DOHH2 (cell line): ENCODE results near the gene MT1F.

Experiments
- H3F3A ChIP-seq: fragments of 200-600 bp; sonication (generic), shearing (Covaris generic); 2 replicates; pipeline ENCODE4 v1.6.0; 2016; ENCODE audit warnings: antibody characterized with exemption, mild to moderate bottlenecking; ENCODE audit not compliant: control insufficient read depth, insufficient read depth
- H3K27ac ChIP-seq: fragments of 200-600 bp; sonication (generic); 2 replicates; pipeline ENCODE4 v1.5.1; 2014; ENCODE audit warnings: low read depth, mild to moderate bottlenecking, low read length, moderate library complexity
- H3K27me3 ChIP-seq: fragments of 200-600 bp; sonication (generic); 2 replicates; pipeline ENCODE4 v1.6.1; 2014; ENCODE audit warnings: mild to moderate bottlenecking, low read length, mixed read lengths; ENCODE audit not compliant: control insufficient read depth
- H3K36me3 ChIP-seq: fragments of 200-600 bp; sonication (generic); 2 replicates; pipeline ENCODE4 v1.6.1; 2014; ENCODE audit warnings: mild to moderate bottlenecking, low read length, moderate library complexity, mixed read lengths; ENCODE audit not compliant: control insufficient read depth
- H3K4me1 ChIP-seq: fragments of 200-600 bp; sonication (generic); 2 replicates; pipeline ENCODE4 v1.6.1; 2014; ENCODE audit warnings: mild to moderate bottlenecking, low read length, mixed read lengths; ENCODE audit not compliant: control insufficient read depth
- H3K4me2 ChIP-seq: fragments of 200-600 bp; sonication (generic); 2 replicates; pipeline ENCODE4 v1.6.0; 2014; ENCODE audit warnings: mild to moderate bottlenecking, low read length, moderate library complexity
- H3K4me3 ChIP-seq: fragments of 200-600 bp; sonication (generic); 2 replicates; pipeline ENCODE4 v1.5.1; 2014; ENCODE audit warnings: mild to moderate bottlenecking, low read length, mixed read lengths
- H3K79me2 ChIP-seq: fragments of 200-600 bp; sonication (generic); 2 replicates; pipeline ENCODE4 v1.6.1; 2014; ENCODE audit warnings: mild to moderate bottlenecking, low read length, mixed read lengths; ENCODE audit not compliant: control insufficient read depth
- H3K9me2 ChIP-seq: fragments of 200-600 bp; sonication (generic); replicated peaks from 2 replicates; pipeline ENCODE4 v1.6.1; 2014; ENCODE audit warnings: mild to moderate bottlenecking, low read length, mixed read lengths; ENCODE audit not compliant: control insufficient read depth
- H3K9me3 ChIP-seq: fragments of 200-600 bp; sonication (generic); 2 replicates; pipeline ENCODE4 v1.6.1; 2014; ENCODE audit warnings: antibody characterized with exemption, low read length, mixed read lengths; ENCODE audit not compliant: control insufficient read depth, insufficient read depth
- H4K20me1 ChIP-seq: fragments of 200-600 bp; sonication (generic); 2 replicates; pipeline ENCODE4 v1.6.0; 2014; ENCODE audit warnings: low read depth, mild to moderate bottlenecking, antibody characterized with exemption, low read length, moderate library complexity; ENCODE audit not compliant: control insufficient read depth, insufficient read depth
- EZH2phosphoT487 ChIP-seq: fragments of 200-600 bp; sonication (generic); IDR thresholded peaks from 2 replicates; pipeline ENCODE4 v1.6.1; 2017; ENCODE audit warnings: borderline replicate concordance, mild to moderate bottlenecking, antibody characterized with exemption, low read length, moderate library complexity, mixed read lengths
- TF ChIP-seq, protein P1 (sequence below): fragments of 200-600 bp; sonication (generic); IDR thresholded peaks from one replicate; pipeline ENCODE4 v1.5.1; 2014; ENCODE audit warnings: antibody characterized with exemption, mild to moderate bottlenecking, low read depth, low read length; ENCODE audit not compliant: poor library complexity, severe bottlenecking

MT1F gene

DNA sequence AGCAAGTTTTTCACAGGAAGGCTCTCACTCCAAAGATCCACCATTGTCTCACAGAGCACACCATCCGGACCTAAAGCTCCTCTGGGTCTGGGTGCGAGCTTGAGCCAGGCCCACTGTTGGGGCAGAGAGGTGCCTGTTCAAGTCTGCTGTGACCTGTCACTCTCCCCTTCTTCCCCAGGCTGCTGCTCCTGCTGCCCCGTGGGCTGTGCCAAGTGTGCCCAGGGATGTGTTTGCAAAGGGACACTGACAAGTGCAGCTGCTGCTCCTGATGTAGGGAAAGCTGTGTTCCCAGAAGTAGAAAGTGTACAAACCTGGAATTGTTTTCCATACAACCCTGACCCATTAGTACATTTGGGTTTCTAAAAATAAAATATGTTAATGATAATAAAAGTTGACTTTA, 19.7 kb downstream of the MT1F start:
- no peak overlapping the region for H3K27ac ChIP-seq
- no peaks in the 10 kb centered on the region for H4K20me1 ChIP-seq
- H3K27me3 ChIP-seq, result peaks cover 42% of the 10 kb centered on the region
- no peaks in the 10 kb centered on the region for H3K79me2 ChIP-seq
- H3K4me1 ChIP-seq, result peaks cover 8% of the 10 kb centered on the region
- H3K4me3 ChIP-seq, result no peak overlapping the region
- no peaks in the 10 kb centered on the region for H3K36me3 ChIP-seq
- no peaks in the 10 kb centered on the region for H3F3A ChIP-seq
- TF ChIP-seq EZH2phosphoT487, result no peak
- TF ChIP-seq, protein P1, sequence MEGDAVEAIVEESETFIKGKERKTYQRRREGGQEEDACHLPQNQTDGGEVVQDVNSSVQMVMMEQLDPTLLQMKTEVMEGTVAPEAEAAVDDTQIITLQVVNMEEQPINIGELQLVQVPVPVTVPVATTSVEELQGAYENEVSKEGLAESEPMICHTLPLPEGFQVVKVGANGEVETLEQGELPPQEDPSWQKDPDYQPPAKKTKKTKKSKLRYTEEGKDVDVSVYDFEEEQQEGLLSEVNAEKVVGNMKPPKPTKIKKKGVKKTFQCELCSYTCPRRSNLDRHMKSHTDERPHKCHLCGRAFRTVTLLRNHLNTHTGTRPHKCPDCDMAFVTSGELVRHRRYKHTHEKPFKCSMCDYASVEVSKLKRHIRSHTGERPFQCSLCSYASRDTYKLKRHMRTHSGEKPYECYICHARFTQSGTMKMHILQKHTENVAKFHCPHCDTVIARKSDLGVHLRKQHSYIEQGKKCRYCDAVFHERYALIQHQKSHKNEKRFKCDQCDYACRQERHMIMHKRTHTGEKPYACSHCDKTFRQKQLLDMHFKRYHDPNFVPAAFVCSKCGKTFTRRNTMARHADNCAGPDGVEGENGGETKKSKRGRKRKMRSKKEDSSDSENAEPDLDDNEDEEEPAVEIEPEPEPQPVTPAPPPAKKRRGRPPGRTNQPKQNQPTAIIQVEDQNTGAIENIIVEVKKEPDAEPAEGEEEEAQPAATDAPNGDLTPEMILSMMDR, result no peak
- H3K9me3 ChIP-seq, result no peaks in the 10 kb centered on the region
- no peak overlapping the region for H3K4me2 ChIP-seq
- H3K9me2 ChIP-seq, result no peaks in the 10 kb centered on the region

DNA sequence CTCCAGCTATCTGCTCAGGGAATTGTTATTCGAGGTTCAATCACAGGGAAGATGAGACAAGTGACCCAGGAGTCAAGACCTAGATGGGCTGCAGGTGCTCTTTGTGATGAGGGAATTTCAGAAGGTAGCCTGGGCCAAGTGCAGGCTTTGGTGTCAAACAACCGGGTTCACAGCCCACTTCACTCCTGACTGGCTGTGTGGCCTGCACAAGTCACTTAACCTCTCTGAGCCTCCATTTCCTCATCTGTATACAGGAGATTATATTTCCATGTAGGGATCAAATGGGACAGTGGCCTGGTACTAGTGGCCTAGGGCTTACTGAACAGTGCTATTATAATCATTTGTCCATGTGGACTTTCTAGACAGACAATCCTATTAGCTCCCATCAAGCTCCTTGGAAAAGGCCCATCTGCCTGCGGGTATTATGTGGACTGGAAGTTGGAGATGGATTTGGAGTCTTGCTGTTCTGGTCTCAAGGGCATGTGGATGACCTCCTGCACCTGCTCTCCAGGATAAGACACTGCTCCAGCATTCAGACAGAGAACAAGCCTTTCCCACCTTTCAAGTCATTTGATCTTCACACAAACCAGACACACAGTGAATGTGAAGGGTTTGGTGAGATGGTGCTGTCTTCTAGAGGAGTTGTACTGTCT, 21.4 kb downstream of the MT1F start:
- H3K4me3 ChIP-seq, result no peak overlapping the region
- H3K4me1 ChIP-seq, result peaks cover 14% of the 10 kb centered on the region
- H3K9me3 ChIP-seq, result no peaks in the 10 kb centered on the region
- H3K27me3 ChIP-seq, result peaks cover 31% of the 10 kb centered on the region
- H3F3A ChIP-seq, result no peaks in the 10 kb centered on the region
- no peaks in the 10 kb centered on the region for H3K79me2 ChIP-seq
- H3K4me2 ChIP-seq, result no peak overlapping the region
- H3K27ac ChIP-seq, result no peak overlapping the region
- TF ChIP-seq EZH2phosphoT487, result no peak
- TF ChIP-seq, protein P1, result no peak
- no peaks in the 10 kb centered on the region for H3K36me3 ChIP-seq
- no peaks in the 10 kb centered on the region for H4K20me1 ChIP-seq
- H3K9me2 ChIP-seq, result no peaks in the 10 kb centered on the region

DNA sequence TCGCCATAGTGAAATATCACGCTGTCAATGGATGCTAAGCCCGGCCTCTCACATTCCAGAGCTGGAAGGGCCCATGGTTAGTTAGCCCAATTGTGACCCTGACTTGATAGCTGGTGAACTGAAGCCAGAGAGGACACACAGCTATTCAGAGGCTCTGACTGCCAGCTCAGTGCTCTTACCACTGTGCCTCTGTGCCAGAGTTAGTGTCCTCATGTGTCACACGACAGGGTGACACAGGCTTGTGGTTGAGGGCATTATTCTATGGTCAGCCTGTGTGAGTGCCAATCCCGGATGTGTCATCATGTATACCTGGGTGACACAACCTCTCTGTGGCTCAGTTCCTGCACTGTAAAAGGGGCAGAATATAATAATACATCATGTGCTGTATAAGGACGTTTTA, 22.1 kb downstream of the MT1F start:
- no peak overlapping the region for H3K4me3 ChIP-seq
- H4K20me1 ChIP-seq, result no peaks in the 10 kb centered on the region
- H3K4me2 ChIP-seq, result no peak overlapping the region
- H3K36me3 ChIP-seq, result no peaks in the 10 kb centered on the region
- no peaks in the 10 kb centered on the region for H3F3A ChIP-seq
- H3K79me2 ChIP-seq, result no peaks in the 10 kb centered on the region
- no peak overlapping the region for H3K27ac ChIP-seq
- TF ChIP-seq EZH2phosphoT487, result no peak
- TF ChIP-seq, protein P1, result no peak
- H3K9me2 ChIP-seq, result no peaks in the 10 kb centered on the region
- H3K27me3 ChIP-seq, result peaks cover 31% of the 10 kb centered on the region
- peaks cover 14% of the 10 kb centered on the region for H3K4me1 ChIP-seq
- H3K9me3 ChIP-seq, result no peaks in the 10 kb centered on the region
